ENCODE measurements around the gene COL9A2.

The COL9A2 gene

GRCh38 chr1:40258445-40258769 is 58.7 kb downstream of the COL9A2 start:
- DNase-seq (ENCODE audit: low read depth, low spot score): no peak

- peak; percentile 91 for DNase-seq (ENCODE audit: low read depth, low spot score)
Observed at GRCh38 chr1:40257688-40258444, 59.2 kb downstream of the COL9A2 start, which contains the start of gene ZMPSTE24. Gene ZMPSTE24, plus strand, starts transcription at chr1:40258236. Its CDS starts 36 bp downstream, at chr1:40258272.

- no peak for DNase-seq (ENCODE audit: low read depth, low spot score)
Observed at GRCh38 chr1:40257313-40257687, 59.8 kb downstream of the COL9A2 start.

GRCh38 chr1:40256401-40257084 is 60.5 kb downstream of the COL9A2 start:
- DNase-seq (ENCODE audit: low read depth, low spot score): no peak

- DNase-seq (ENCODE audit: low read depth, low spot score): no peak
Observed at GRCh38 chr1:40255231-40255630, 61.9 kb downstream of the COL9A2 start.

GRCh38 chr1:40252601-40253000 is 64.5 kb downstream of the COL9A2 start:
- no peak for DNase-seq (ENCODE audit: low read depth, low spot score)

- DNase-seq (ENCODE audit: low read depth, low spot score): no peak
Observed at GRCh38 chr1:40251456-40251855, 65.6 kb downstream of the COL9A2 start.

Data from iPS DF 19.7 (cell line).